ENCODE measurements around the gene OSBPL7. TPM values are rescaled to one million over a fixed set of nuclear protein-coding genes. Genes with fewer than 3 reads are reported as not detected.

The OSBPL7 gene
- total RNA-seq, 1 experiment from 2014 or later = 13.0 TPM

- no peak overlapping the region for H3K4me2 ChIP-seq (ENCODE audit: insufficient read depth, insufficient read length, low read length)
- no peak overlapping the region for H2BK15ac ChIP-seq (ENCODE audit: low read depth, low read length)
- H4K91ac ChIP-seq (ENCODE audit: insufficient read length, low read depth, low read length) = no peak overlapping the region
- H2AK5ac ChIP-seq (ENCODE audit: insufficient read length, low read length) = no peak overlapping the region
- no peaks in the 10 kb centered on the region for H3K27me3 Mint-ChIP-seq (ENCODE audit: low read depth)
- H3K79me2 ChIP-seq (ENCODE audit: insufficient read depth, low read length) = no peaks in the 10 kb centered on the region
- H3K4me3 Mint-ChIP-seq = no peak overlapping the region
- no peak overlapping the region for H3K23ac ChIP-seq (ENCODE audit: insufficient read length, low read depth, low read length)
- H3K36me3 Mint-ChIP-seq (ENCODE audit: insufficient read depth in 1 of 3, low read depth in 3 of 3) = peaks cover 0 to 21% (median 4%) of the 10 kb centered on the region in 3 experiments; a peak in 5 of 7 replicates
- H2BK12ac ChIP-seq (ENCODE audit: insufficient read length, low read depth, low read length) = no peak overlapping the region
- no peaks in the 10 kb centered on the region for H3K79me1 ChIP-seq (ENCODE audit: insufficient read depth, low read depth, low read length, poor library complexity, severe bottlenecking)
- no peak overlapping the region for H2BK120ac ChIP-seq (ENCODE audit: low read depth, low read length, poor library complexity, severe bottlenecking)
- H3K18ac ChIP-seq (ENCODE audit: insufficient read length, low read depth, low read length) = no peak overlapping the region
- no peaks in the 10 kb centered on the region for H3K4me1 ChIP-seq (ENCODE audit: insufficient read depth, low read length)
- H3T11ph ChIP-seq (ENCODE audit: low read length) = no peak overlapping the region
- H3K27ac Mint-ChIP-seq = peak overlapping the region in 1 of 3 experiments; percentile 28; a peak in 2 of 7 replicates
- H3K23me2 ChIP-seq (ENCODE audit: insufficient read length, low read depth, low read length, poor library complexity, severe bottlenecking) = no peaks in the 10 kb centered on the region
- no peak for TF ChIP-seq CTCF (conservative IDR thresholded peaks at IDR 0.05)
- no peak overlapping the region for H3K56ac ChIP-seq (ENCODE audit: insufficient read length, low read depth, low read length)
- H3K4me1 Mint-ChIP-seq = peaks cover 6 to 7% of the 10 kb centered on the region in 2 experiments; a peak in 3 of 4 replicates
- H3K27ac ChIP-seq (ENCODE audit: insufficient read length, low read depth, low read length) = no peak overlapping the region
- H4K8ac ChIP-seq (replicated peaks; ENCODE audit: insufficient read length, low read depth, low read length) = no peak overlapping the region
- no peaks in the 10 kb centered on the region for H4K20me1 ChIP-seq (ENCODE audit: control insufficient read depth, insufficient read depth, insufficient read length)
- H2AFZ ChIP-seq (ENCODE audit: low read length) = no peak overlapping the region
- H3K4ac ChIP-seq (ENCODE audit: low read depth, low read length) = no peak overlapping the region
- WGBS (ENCODE audit: extremely low coverage, insufficient read length, low lambda C conversion rate) = no CpG with 5 or more reads among the region's 14 CpGs
- DNase-seq = no peak
- no peaks in the 10 kb centered on the region for H3K27me3 ChIP-seq (ENCODE audit: insufficient read depth, low read length)
- no peaks in the 10 kb centered on the region for H3K9me3 ChIP-seq (ENCODE audit: control insufficient read depth, low read depth, low read length)
- no peak overlapping the region for H3K9ac ChIP-seq (ENCODE audit: extremely low read depth, insufficient read length, low read length)
- no peaks in the 10 kb centered on the region; a peak in 1 of 5 replicates for H3K9me3 Mint-ChIP-seq
- H2BK20ac ChIP-seq (ENCODE audit: low read depth, low read length, poor library complexity, severe bottlenecking) = no peak overlapping the region
- H3K14ac ChIP-seq (ENCODE audit: insufficient read depth, low read length) = no peak overlapping the region
- no peak overlapping the region for H2BK5ac ChIP-seq (ENCODE audit: insufficient read length, low read length)
- no peak overlapping the region for H4K5ac ChIP-seq (ENCODE audit: insufficient read length, low read depth, low read length)
These were observed 8.5 kb downstream of the OSBPL7 start for GRCh38 chr17:47813077-47813476.

Data from H9 (cell line).